IMR-90 (cell line): ENCODE data around the gene PAMR1. TPM values are rescaled to one million over a fixed set of nuclear protein-coding genes. Genes with fewer than 3 reads are reported as not detected.

Experiments used
- ATAC-seq: fragments of 200-7000 bp; cut with Tn5 transposase; 2 replicates; pipeline ENCODE4 v1.9.1; 2020; ENCODE audit warnings: low read depth, mild to moderate bottlenecking, moderate library complexity
- BruUV-seq: library from RNA; stranded (reverse); fragments of 400-500 nt; replicated peaks from 2 replicates; lab custom pipeline; 2021; lab: Mats Ljungman, UMichigan
- CTCF ChIA-PET: fragments of 300-600 bp; formaldehyde crosslinking; extraction: SDS; loops from one replicate; lab custom pipeline; 2021; ENCODE audit warnings: antibody characterized with exemption; lab: Yijun Ruan, JAX
- POLR2A ChIA-PET: fragments of 300-600 bp; sonication (Branson Sonifier 250); formaldehyde crosslinking; loops from one replicate; lab custom pipeline; 2022; ENCODE audit warnings: antibody characterized with exemption; ENCODE audit not compliant: unreplicated experiment; lab: Charles Lee
- DNase-seq: peaks from one replicate; pipeline ENCODE4 v3.0.0; 2013
- H2AFZ ChIP-seq: replicated peaks from 2 replicates; pipeline ENCODE3; 2013; ENCODE audit warnings: low read length, mild to moderate bottlenecking; ENCODE audit not compliant: poor library complexity
- H2AK5ac ChIP-seq: 2 replicates; pipeline ENCODE4 v1.6.1; 2013; ENCODE audit warnings: low read depth, low read length, inconsistent platforms
- H2AK9ac ChIP-seq: replicated peaks from 2 replicates; pipeline ENCODE3; 2013; ENCODE audit warnings: mild to moderate bottlenecking, low read depth, low read length, moderate library complexity; ENCODE audit not compliant: poor library complexity
- H2BK120ac ChIP-seq: 2 replicates; pipeline ENCODE4 v1.6.1; 2013; ENCODE audit warnings: low read depth, low read length, inconsistent platforms
- H2BK15ac ChIP-seq: 3 replicates; pipeline ENCODE4 v1.6.1; 2013; ENCODE audit warnings: low read depth, low read length, inconsistent platforms
- H2BK20ac ChIP-seq: 2 replicates; pipeline ENCODE4 v1.6.1; 2013; ENCODE audit warnings: low read depth, mild to moderate bottlenecking, inconsistent platforms, low read length, moderate library complexity
- H2BK5ac ChIP-seq: 2 replicates; pipeline ENCODE4 v1.6.1; 2013; ENCODE audit warnings: mild to moderate bottlenecking, low read depth, low read length, inconsistent platforms; ENCODE audit not compliant: poor library complexity, severe bottlenecking
- H3K14ac ChIP-seq: replicated peaks from 2 replicates; pipeline ENCODE4 v1.6.1; 2013; ENCODE audit warnings: low read depth, low read length, inconsistent platforms
- H3K18ac ChIP-seq: 2 replicates; pipeline ENCODE4 v1.6.1; 2013; ENCODE audit warnings: low read depth, low read length, control low read depth
- H3K23ac ChIP-seq: 2 replicates; pipeline ENCODE4 v1.6.1; 2013; ENCODE audit warnings: low read depth, low read length, inconsistent platforms
- H3K27ac ChIP-seq: 2 replicates; pipeline ENCODE4 v1.5.1; 2013; ENCODE audit warnings: mild to moderate bottlenecking, control low read depth, low read length; ENCODE audit not compliant: insufficient read depth
- H3K27me3 ChIP-seq: 2 replicates; pipeline ENCODE4 v1.6.1; 2013; ENCODE audit warnings: low read length; ENCODE audit not compliant: control insufficient read depth, insufficient read depth
- H3K36me3 ChIP-seq: 2 replicates; pipeline ENCODE4 v1.6.1; 2013; ENCODE audit warnings: low read length, mixed read lengths; ENCODE audit not compliant: control insufficient read depth, insufficient read depth
- H3K4ac ChIP-seq: 2 replicates; pipeline ENCODE4 v1.6.1; 2013; ENCODE audit warnings: low read depth, low read length, inconsistent platforms
- H3K4me1 ChIP-seq: 2 replicates; pipeline ENCODE4 v1.6.1; 2013; ENCODE audit warnings: low read length, mixed read lengths; ENCODE audit not compliant: control insufficient read depth, insufficient read depth
- H3K4me2 ChIP-seq: 2 replicates; pipeline ENCODE4 v1.6.1; 2013; ENCODE audit warnings: low read depth, mild to moderate bottlenecking, control low read depth, low read length, moderate library complexity
- H3K4me3 ChIP-seq: 2 replicates; pipeline ENCODE4 v1.5.1; 2013; ENCODE audit warnings: low read depth, mild to moderate bottlenecking, control low read depth, low read length, moderate library complexity; ENCODE audit not compliant: insufficient read depth
- H3K56ac ChIP-seq: 2 replicates; pipeline ENCODE4 v1.6.1; 2013; ENCODE audit warnings: low read length, inconsistent platforms; ENCODE audit not compliant: insufficient read depth; ENCODE audit errors: extremely low read depth
- H3K79me1 ChIP-seq, 2 experiments: 2 replicates each; pipeline ENCODE4 v1.6.1; 2013; ENCODE audit warnings: low read length in 2 of 2, inconsistent platforms in 1 of 2, low read depth in 1 of 2
- H3K9ac ChIP-seq: 2 replicates; pipeline ENCODE4 v1.6.1; 2013; ENCODE audit warnings: low read depth, low read length, control low read depth
- H3K9me1 ChIP-seq: 2 replicates; pipeline ENCODE4 v1.6.1; 2013; ENCODE audit warnings: low read length, inconsistent platforms; ENCODE audit not compliant: insufficient read depth
- H3K9me3 ChIP-seq: 2 replicates; pipeline ENCODE4 v1.6.1; 2013; ENCODE audit warnings: low read length; ENCODE audit not compliant: control insufficient read depth, insufficient read depth
- H4K20me1 ChIP-seq: 2 replicates; pipeline ENCODE4 v1.6.1; 2013; ENCODE audit warnings: low read length, inconsistent platforms; ENCODE audit not compliant: insufficient read depth
- H4K5ac ChIP-seq: 2 replicates; pipeline ENCODE4 v1.6.1; 2013; ENCODE audit warnings: mild to moderate bottlenecking, low read depth, low read length, control low read depth
- H4K8ac ChIP-seq, 2 experiments: 2 replicates each; pipeline ENCODE4 v1.6.1; 2013; ENCODE audit warnings: low read depth in 2 of 2, low read length in 2 of 2, control low read depth in 1 of 2, inconsistent platforms in 1 of 2
- H4K91ac ChIP-seq: 2 replicates; pipeline ENCODE4 v1.6.1; 2013; ENCODE audit warnings: low read depth, low read length, inconsistent platforms; ENCODE audit not compliant: insufficient read depth
- BHLHE40 ChIP-seq: fragments of 150-350 bp; IDR thresholded peaks from 2 replicates; pipeline ENCODE4 v1.6.1; 2016; ENCODE audit warnings: mild to moderate bottlenecking, low read depth, low read length
- CEBPB ChIP-seq: IDR thresholded peaks from 2 replicates; pipeline ENCODE4 v1.6.1; 2012; ENCODE audit warnings: low read depth, low read length, improper control_type of control experiment
- CHD1 ChIP-seq: IDR thresholded peaks from 2 replicates; pipeline ENCODE4 v1.6.1; 2012; ENCODE audit warnings: low read depth, low read length, improper control_type of control experiment
- FOS ChIP-seq: fragments of 150-350 bp; IDR thresholded peaks from 2 replicates; pipeline ENCODE4 v1.6.1; 2016; ENCODE audit warnings: low read depth, low read length
- MAFK ChIP-seq: IDR thresholded peaks from 2 replicates; pipeline ENCODE4 v1.6.1; 2012; ENCODE audit warnings: low read depth, low read length, improper control_type of control experiment
- MAZ ChIP-seq: IDR thresholded peaks from 2 replicates; pipeline ENCODE4 v1.6.1; 2012; ENCODE audit warnings: low read depth, mild to moderate bottlenecking, low read length, improper control_type of control experiment, moderate library complexity, borderline replicate concordance
- MXI1 ChIP-seq: IDR thresholded peaks from 2 replicates; pipeline ENCODE4 v1.6.1; 2012; ENCODE audit warnings: low read depth, mild to moderate bottlenecking, low read length, moderate library complexity, borderline replicate concordance
- NFE2L2 ChIP-seq: fragments of 150-350 bp; IDR thresholded peaks from 2 replicates; pipeline ENCODE4 v1.6.1; 2016; ENCODE audit warnings: low read depth, mild to moderate bottlenecking, low read length
- POLR2A ChIP-seq: IDR thresholded peaks from 2 replicates; pipeline ENCODE4 v1.6.1; 2012; ENCODE audit warnings: mild to moderate bottlenecking, low read depth, low read length
- RAD21 ChIP-seq: IDR thresholded peaks from 2 replicates; pipeline ENCODE4 v1.6.1; 2012; ENCODE audit warnings: low read length, improper control_type of control experiment
- RCOR1 ChIP-seq: IDR thresholded peaks from 2 replicates; pipeline ENCODE4 v1.6.1; 2012; ENCODE audit warnings: mild to moderate bottlenecking, low read length, improper control_type of control experiment; ENCODE audit not compliant: insufficient replicate concordance
- RFX5 ChIP-seq: IDR thresholded peaks from 2 replicates; pipeline ENCODE4 v1.8.0; 2012; ENCODE audit warnings: low read depth, mild to moderate bottlenecking, low read length, moderate library complexity
- SMC3 ChIP-seq: fragments of 150-350 bp; IDR thresholded peaks from 2 replicates; pipeline ENCODE4 v1.6.1; 2016; ENCODE audit warnings: low read depth, mild to moderate bottlenecking, antibody characterized with exemption, low read length, moderate library complexity
- USF2 ChIP-seq: fragments of 150-350 bp; IDR thresholded peaks from 2 replicates; pipeline ENCODE4 v1.6.1; 2017; ENCODE audit warnings: mild to moderate bottlenecking, antibody characterized with exemption, low read length, low read depth
- WGBS, 2 experiments: methylation state at CpG; one replicate each; pipeline versions ENCODE4 v1.1.5 to v1.1.7; 2013; ENCODE audit warnings: missing lambda C conversion rate in 2 of 2; ENCODE audit not compliant: insufficient read length in 1 of 2; ENCODE audit errors: extremely low coverage in 2 of 2; 5-methylcytosine and 5-hydroxymethylcytosine counted together
- dilution Hi-C: fragments of 300-500 bp; cut with HindIII; formaldehyde crosslinking; loops from one replicate; pipeline ENCODE4 v1.14.3; 2018; ENCODE audit warnings: low sequenced_read_pairs; ENCODE audit not compliant: unreplicated experiment
- in situ Hi-C: fragments of 300-500 bp; cut with MboI; formaldehyde crosslinking; loops from 3 replicates; pipeline ENCODE4 v1.14.3; 2019; ENCODE audit warnings: low sequenced_read_pairs, inconsistent platforms, mixed read lengths
- intact Hi-C: fragments of 100-400 bp; cut with micrococcal nuclease; formaldehyde crosslinking; loops from 2 replicates; pipeline ENCODE4 v1.10.0; 2022
- polyA plus RNA-seq, 3 experiments: library from polyadenylated mRNA; depleted of rRNA; stranded (reverse); fragments of >200 nt; gene quantifications; 2 replicates each; pipeline ENCODE4 v1.2.3, GENCODE V29; 2012; ENCODE audit warnings: low replicate concordance in 1 of 3
- total RNA-seq: library from RNA; depleted of rRNA; stranded (reverse); fragments of >200 nt; gene quantifications from 2 replicates; pipeline ENCODE4 v1.2.3, GENCODE V29; 2012
- TF ChIP-seq, protein P1 (sequence below): fragments of 150-350 bp; IDR thresholded peaks from 2 replicates; pipeline ENCODE4 v1.6.1; 2016; ENCODE audit warnings: low read depth, mild to moderate bottlenecking, low read length, moderate library complexity, borderline replicate concordance
- TF ChIP-seq, protein P2 (sequence below): conservative IDR thresholded peaks from 2 replicates; pipeline ENCODE4 v1.5.1; 2012; ENCODE audit warnings: mild to moderate bottlenecking, low read depth, low read length, improper control_type of control experiment

The PAMR1 gene
- total and polyA plus RNA-seq, 2 of the 4 experiments (the other 2 are of a cell fraction): 70.7 to 80.7 TPM

- intact Hi-C loops (loop anchor here (10.0 kb wide), 1 partner anchor 638 kb away; no protein-coding TSS in a partner anchor), dilution Hi-C loops (no loop called here), in situ Hi-C loops (no loop called here)
- Histone ChIP-seq H3K4me2 (no peak overlapping the region), H2AK9ac (no peak overlapping the region), H4K20me1 (peaks cover 4% of the 10 kb centered on the region; the same call in 1 of the 2 replicates), H4K5ac (no peak overlapping the region), H4K8ac (no peak overlapping the region), H3K9ac (no peak overlapping the region), H3K27me3 (no peaks in the 10 kb centered on the region), H2BK20ac (no peak overlapping the region), H2AFZ (no peak overlapping the region), H3K9me3 (no peaks in the 10 kb centered on the region), H3K27ac (no peak overlapping the region), H3K23ac (no peak overlapping the region), H4K91ac (no peak overlapping the region), H3K56ac (no peak overlapping the region), H3K79me1 (peaks cover 9 to 31% of the 10 kb centered on the region in 2 experiments), H3K18ac (no peak overlapping the region), H3K4me1 (peaks cover 8% of the 10 kb centered on the region), H2AK5ac (no peak overlapping the region), H3K36me3 (peaks cover 16% of the 10 kb centered on the region), H2BK5ac (no peak overlapping the region), H3K9me1 (peaks cover 20% of the 10 kb centered on the region), H2BK15ac (no peak overlapping the region), H2BK120ac (no peak overlapping the region), H3K4ac (no peak overlapping the region), H3K14ac (no peak overlapping the region), H3K4me3 (no peak overlapping the region)
- no CpG with 5 or more reads among the region's 1 CpG for WGBS, 2 experiments
- BruUV-seq: no TSS peak
- no peak for TF ChIP-seq USF2
- TF ChIP-seq MXI1: no peak
- TF ChIP-seq CHD1: no peak
- TF ChIP-seq POLR2A: no peak
- TF ChIP-seq NFE2L2: no peak
- TF ChIP-seq, protein P1, sequence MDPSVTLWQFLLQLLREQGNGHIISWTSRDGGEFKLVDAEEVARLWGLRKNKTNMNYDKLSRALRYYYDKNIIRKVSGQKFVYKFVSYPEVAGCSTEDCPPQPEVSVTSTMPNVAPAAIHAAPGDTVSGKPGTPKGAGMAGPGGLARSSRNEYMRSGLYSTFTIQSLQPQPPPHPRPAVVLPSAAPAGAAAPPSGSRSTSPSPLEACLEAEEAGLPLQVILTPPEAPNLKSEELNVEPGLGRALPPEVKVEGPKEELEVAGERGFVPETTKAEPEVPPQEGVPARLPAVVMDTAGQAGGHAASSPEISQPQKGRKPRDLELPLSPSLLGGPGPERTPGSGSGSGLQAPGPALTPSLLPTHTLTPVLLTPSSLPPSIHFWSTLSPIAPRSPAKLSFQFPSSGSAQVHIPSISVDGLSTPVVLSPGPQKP: no peak
- TF ChIP-seq, protein P2, sequence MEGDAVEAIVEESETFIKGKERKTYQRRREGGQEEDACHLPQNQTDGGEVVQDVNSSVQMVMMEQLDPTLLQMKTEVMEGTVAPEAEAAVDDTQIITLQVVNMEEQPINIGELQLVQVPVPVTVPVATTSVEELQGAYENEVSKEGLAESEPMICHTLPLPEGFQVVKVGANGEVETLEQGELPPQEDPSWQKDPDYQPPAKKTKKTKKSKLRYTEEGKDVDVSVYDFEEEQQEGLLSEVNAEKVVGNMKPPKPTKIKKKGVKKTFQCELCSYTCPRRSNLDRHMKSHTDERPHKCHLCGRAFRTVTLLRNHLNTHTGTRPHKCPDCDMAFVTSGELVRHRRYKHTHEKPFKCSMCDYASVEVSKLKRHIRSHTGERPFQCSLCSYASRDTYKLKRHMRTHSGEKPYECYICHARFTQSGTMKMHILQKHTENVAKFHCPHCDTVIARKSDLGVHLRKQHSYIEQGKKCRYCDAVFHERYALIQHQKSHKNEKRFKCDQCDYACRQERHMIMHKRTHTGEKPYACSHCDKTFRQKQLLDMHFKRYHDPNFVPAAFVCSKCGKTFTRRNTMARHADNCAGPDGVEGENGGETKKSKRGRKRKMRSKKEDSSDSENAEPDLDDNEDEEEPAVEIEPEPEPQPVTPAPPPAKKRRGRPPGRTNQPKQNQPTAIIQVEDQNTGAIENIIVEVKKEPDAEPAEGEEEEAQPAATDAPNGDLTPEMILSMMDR: no peak
- no peak for TF ChIP-seq BHLHE40
- no peak for TF ChIP-seq SMC3
- no peak for TF ChIP-seq CEBPB
- TF ChIP-seq MAZ: no peak
- no peak for TF ChIP-seq MAFK
- TF ChIP-seq FOS: no peak
- no peak for TF ChIP-seq RCOR1
- no peak for TF ChIP-seq RFX5
- TF ChIP-seq RAD21: no peak
- no peak for ATAC-seq
- CTCF ChIA-PET: no interaction called here
- POLR2A ChIA-PET: no interaction called here
- DNase-seq: no peak
These were observed 29.0 kb downstream of the PAMR1 start for GRCh38 chr11:35496416-35496815.
